Cerebellar nuclear complex (tissue), 1 donor: Measurements from ENCODE around the gene SURF2.

ENCODE experiments used
- DNase-seq, 2 experiments: peaks; one replicate each; lab custom pipeline; 2025; lab: John Stamatoyannopoulos, UW

The SURF2 gene

GRCh38 chr9:133335924-133336811 lies 20.2 kb upstream of the SURF2 start, which contains the start of gene SURF6:
TSS of gene SURF6 (minus strand) at chr9:133336188. CDS start at chr9:133336132, 56 bp downstream.
- DNase-seq = peak in 1 of 2 experiments; percentile 59

GRCh38 chr9:133339641-133340040 lies 16.7 kb upstream of the SURF2 start:
- no peak for DNase-seq

- DNase-seq = no peak
These were observed 16.1 kb upstream of the SURF2 start for GRCh38 chr9:133340256-133340655.

GRCh38 chr9:133340916-133341315 lies 15.4 kb upstream of the SURF2 start:
- DNase-seq = no peak

- no peak for DNase-seq
These were observed 14.8 kb upstream of the SURF2 start for GRCh38 chr9:133341369-133342068.

- DNase-seq = no peak
These were observed 14.3 kb upstream of the SURF2 start for GRCh38 chr9:133342069-133342406.

- DNase-seq = no peak
These were observed 13.8 kb upstream of the SURF2 start for GRCh38 chr9:133342570-133342969.

- DNase-seq = no peak
These were observed 12.3 kb upstream of the SURF2 start for GRCh38 chr9:133344071-133344470.

- DNase-seq = no peak
These were observed 11.4 kb upstream of the SURF2 start for GRCh38 chr9:133344979-133345378.

- DNase-seq = no peak
These were observed 10.8 kb upstream of the SURF2 start for GRCh38 chr9:133345596-133345995.

GRCh38 chr9:133346021-133346785 lies 10.1 kb upstream of the SURF2 start:
- DNase-seq = no peak

GRCh38 chr9:133347515-133347984 lies 8.8 kb upstream of the SURF2 start:
- no peak for DNase-seq

GRCh38 chr9:133347985-133348717 lies 8.2 kb upstream of the SURF2 start, which contains the start of the genes MED22 and RPL7A:
TSS of gene MED22 (minus strand) at chr9:133348131. CDS start at chr9:133346662, 1,469 bp downstream.
TSS of gene RPL7A (plus strand) at chr9:133348218. CDS start at chr9:133348244, 26 bp downstream.
- DNase-seq = peak; percentile 34 to 88

- DNase-seq = no peak
These were observed 7.4 kb upstream of the SURF2 start for GRCh38 chr9:133348718-133349573.

GRCh38 chr9:133349965-133350616 lies 6.3 kb upstream of the SURF2 start:
- no peak for DNase-seq

- DNase-seq = no peak
These were observed 4.8 kb upstream of the SURF2 start for GRCh38 chr9:133351526-133351907.

- DNase-seq = no peak
These were observed 4.3 kb upstream of the SURF2 start for GRCh38 chr9:133351908-133352634.

GRCh38 chr9:133352635-133353340 lies 3.6 kb upstream of the SURF2 start:
- no peak for DNase-seq

GRCh38 chr9:133353548-133353947 lies 2.8 kb upstream of the SURF2 start:
- no peak for DNase-seq
